ENCODE data around the gene ZNF827.

The ZNF827 gene

DNA sequence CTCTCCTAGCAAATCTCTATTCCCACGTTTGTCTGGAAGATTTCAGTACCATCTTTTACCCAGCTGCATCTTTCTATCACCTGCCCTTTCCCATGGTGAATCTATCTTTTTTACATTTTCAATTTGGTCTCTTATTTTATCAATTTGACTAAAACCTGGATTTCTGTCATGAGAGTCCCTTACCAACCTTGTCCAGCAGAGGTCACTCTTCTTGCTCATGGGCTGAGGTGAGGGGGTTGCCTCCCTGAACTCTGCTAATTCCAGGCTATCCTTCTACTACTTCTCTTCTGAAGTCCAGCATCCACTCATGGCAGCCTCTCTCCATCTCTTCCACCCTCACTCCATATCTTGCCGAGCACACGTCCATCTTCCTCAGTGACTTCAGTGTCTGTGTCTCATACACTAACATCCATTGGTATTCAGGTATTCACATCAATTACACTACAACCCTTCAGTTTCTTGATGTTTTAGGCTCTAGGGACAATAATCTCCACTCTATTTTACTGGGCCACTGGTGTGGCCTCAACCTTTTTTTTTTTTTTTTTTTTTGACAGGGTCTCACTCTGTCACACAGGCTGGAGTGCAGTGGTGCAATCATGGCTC is 17.8 kb upstream of the ZNF827 start:
- TF ChIP-seq, protein P1, sequence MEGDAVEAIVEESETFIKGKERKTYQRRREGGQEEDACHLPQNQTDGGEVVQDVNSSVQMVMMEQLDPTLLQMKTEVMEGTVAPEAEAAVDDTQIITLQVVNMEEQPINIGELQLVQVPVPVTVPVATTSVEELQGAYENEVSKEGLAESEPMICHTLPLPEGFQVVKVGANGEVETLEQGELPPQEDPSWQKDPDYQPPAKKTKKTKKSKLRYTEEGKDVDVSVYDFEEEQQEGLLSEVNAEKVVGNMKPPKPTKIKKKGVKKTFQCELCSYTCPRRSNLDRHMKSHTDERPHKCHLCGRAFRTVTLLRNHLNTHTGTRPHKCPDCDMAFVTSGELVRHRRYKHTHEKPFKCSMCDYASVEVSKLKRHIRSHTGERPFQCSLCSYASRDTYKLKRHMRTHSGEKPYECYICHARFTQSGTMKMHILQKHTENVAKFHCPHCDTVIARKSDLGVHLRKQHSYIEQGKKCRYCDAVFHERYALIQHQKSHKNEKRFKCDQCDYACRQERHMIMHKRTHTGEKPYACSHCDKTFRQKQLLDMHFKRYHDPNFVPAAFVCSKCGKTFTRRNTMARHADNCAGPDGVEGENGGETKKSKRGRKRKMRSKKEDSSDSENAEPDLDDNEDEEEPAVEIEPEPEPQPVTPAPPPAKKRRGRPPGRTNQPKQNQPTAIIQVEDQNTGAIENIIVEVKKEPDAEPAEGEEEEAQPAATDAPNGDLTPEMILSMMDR (conservative IDR thresholded peaks at IDR 0.05) = peak; percentile 88
- no peak overlapping the region for H3K27ac ChIP-seq

DNA sequence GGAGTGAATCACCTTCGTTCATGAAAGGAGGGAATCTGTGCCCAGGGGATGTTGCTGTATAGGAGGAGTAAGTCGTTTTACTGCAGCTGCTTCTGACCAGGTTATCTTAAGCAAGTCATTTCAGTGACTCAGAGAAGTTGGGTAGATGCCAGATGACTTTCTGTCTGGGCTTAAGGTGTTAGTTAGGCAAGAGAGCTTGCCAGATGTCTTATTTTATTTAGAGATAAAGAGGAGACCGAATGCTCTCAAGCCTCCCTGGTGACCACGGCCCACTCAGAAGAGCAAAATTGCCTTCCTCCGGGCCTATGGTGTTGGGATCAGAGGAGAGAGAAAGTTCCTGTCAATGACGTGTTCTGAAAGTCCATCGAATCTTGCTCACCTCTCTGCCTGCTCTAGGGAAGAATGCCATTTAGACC is 16.3 kb upstream of the ZNF827 start:
- H3K27ac ChIP-seq = no peak overlapping the region
- TF ChIP-seq, protein P1 (conservative IDR thresholded peaks at IDR 0.05) = no peak

- no peak overlapping the region for H3K27ac ChIP-seq
- TF ChIP-seq, protein P1 (conservative IDR thresholded peaks at IDR 0.05) = no peak
Observed at GRCh38 chr4:145951931-145952330, 13.3 kb upstream of the ZNF827 start.

- peak overlapping the region; percentile 78 for H3K27ac ChIP-seq
- TF ChIP-seq, protein P1 (conservative IDR thresholded peaks at IDR 0.05) = no peak
Observed at GRCh38 chr4:145945431-145946155, 7.0 kb upstream of the ZNF827 start.

GRCh38 chr4:145944886-145945285 is 6.3 kb upstream of the ZNF827 start:
- TF ChIP-seq, protein P1 (conservative IDR thresholded peaks at IDR 0.05) = no peak
- H3K27ac ChIP-seq = peak overlapping the region; percentile 78

DNA sequence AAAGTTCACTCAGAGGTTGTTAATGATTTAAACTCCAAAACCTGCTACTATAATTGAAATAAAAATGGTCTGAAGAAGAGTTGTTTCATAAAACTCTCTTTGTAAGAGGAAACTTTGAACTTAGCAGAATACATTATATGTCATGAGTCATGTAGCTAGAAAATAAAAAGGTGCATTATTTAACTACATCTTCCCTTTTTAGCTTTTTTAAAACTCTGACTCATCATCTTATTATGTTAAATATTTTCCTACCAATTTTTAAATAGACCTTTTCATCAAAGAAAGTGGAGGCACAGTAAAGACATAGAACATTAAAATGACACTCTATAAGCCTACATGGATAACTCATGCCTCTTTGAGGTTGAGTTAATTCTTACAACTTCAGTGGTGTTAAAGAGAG is 1.2 kb upstream of the ZNF827 start:
- TF ChIP-seq, protein P1 (conservative IDR thresholded peaks at IDR 0.05) = no peak
- no peak overlapping the region for H3K27ac ChIP-seq

GRCh38 chr4:145939441-145939750 is 773 bp upstream of the ZNF827 start:
- H3K27ac ChIP-seq = peak overlapping the region; percentile 94; the same call in 1 of the 2 replicates
- TF ChIP-seq, protein P1 (conservative IDR thresholded peaks at IDR 0.05) = no peak

Data from VCaP (cell line).